DND-41 (cell line): Measurements from ENCODE around the gene TEKT5.

Experiments used
- ATAC-seq: fragments of 200-7000 bp; cut with Tn5 transposase; 3 replicates; pipeline ENCODE4 v1.9.1; 2021; ENCODE audit warnings: low read depth; ENCODE audit not compliant: insufficient read depth
- DNase-seq: peaks from one replicate; pipeline ENCODE4 v3.0.0-alpha.2; 2020
- H2AFZ ChIP-seq: 2 replicates; pipeline ENCODE4 v1.6.0; 2012; ENCODE audit warnings: low read depth, low read length
- H3K27ac ChIP-seq: 2 replicates; pipeline ENCODE4 v1.5.1; 2012; ENCODE audit warnings: low read length, inconsistent platforms
- H3K27me3 ChIP-seq: fragments of 200-600 bp; sonication (generic); 2 replicates; pipeline ENCODE4 v1.6.0; 2012; ENCODE audit warnings: low read length, mild to moderate bottlenecking, inconsistent platforms; ENCODE audit not compliant: insufficient read depth, poor library complexity
- H3K36me3 ChIP-seq: 2 replicates; pipeline ENCODE4 v1.5.1; 2012; ENCODE audit warnings: low read length, inconsistent platforms; ENCODE audit not compliant: insufficient read depth
- H3K4me1 ChIP-seq: 2 replicates; pipeline ENCODE4 v1.5.1; 2012; ENCODE audit warnings: mild to moderate bottlenecking, low read length; ENCODE audit not compliant: insufficient read depth
- H3K4me2 ChIP-seq: 2 replicates; pipeline ENCODE4 v1.6.0; 2012; ENCODE audit warnings: mild to moderate bottlenecking, moderate library complexity, low read length, inconsistent platforms; ENCODE audit not compliant: insufficient read depth
- H3K4me3 ChIP-seq, 2 experiments: fragments of 200-600 bp in 1 of 2; shearing (Covaris generic) in 1 of 2; 2 replicates each; pipeline ENCODE4 v1.5.1; 2012 to 2016; ENCODE audit warnings: inconsistent platforms in 2 of 2, low read length in 2 of 2, mild to moderate bottlenecking in 2 of 2, low read depth in 1 of 2, moderate library complexity in 1 of 2
- H3K79me2 ChIP-seq: 2 replicates; pipeline ENCODE4 v1.6.0; 2012; ENCODE audit warnings: low read length, inconsistent platforms; ENCODE audit not compliant: insufficient read depth
- H3K9ac ChIP-seq: 2 replicates; pipeline ENCODE4 v1.6.0; 2012; ENCODE audit warnings: low read depth, mild to moderate bottlenecking, inconsistent platforms, low read length, moderate library complexity
- H3K9me3 ChIP-seq: 2 replicates; pipeline ENCODE4 v1.5.1; 2012; ENCODE audit warnings: low read length, moderate library complexity, mild to moderate bottlenecking, inconsistent platforms; ENCODE audit not compliant: insufficient read depth, severe bottlenecking
- H4K20me1 ChIP-seq: 2 replicates; pipeline ENCODE4 v1.6.0; 2012; ENCODE audit warnings: low read length; ENCODE audit not compliant: insufficient read depth
- CTCF ChIP-seq: IDR thresholded peaks from 2 replicates; pipeline ENCODE4 v1.5.1; 2012; ENCODE audit warnings: borderline replicate concordance, low read length, moderate library complexity, mild to moderate bottlenecking; ENCODE audit not compliant: poor library complexity, severe bottlenecking; ENCODE audit errors: extremely low read depth
- EZH2 ChIP-seq: IDR thresholded peaks from 3 replicates; pipeline ENCODE4 v1.6.1; 2012; ENCODE audit warnings: borderline replicate concordance, low read depth, mild to moderate bottlenecking, moderate library complexity, low read length, inconsistent platforms; ENCODE audit not compliant: severe bottlenecking

Gene TEKT5

GRCh38 chr16:10608687-10609401 is 85.9 kb downstream of the TEKT5 start:
- Histone ChIP-seq H3K4me2 (no peak overlapping the region), H3K4me3 (no peak overlapping the region), H4K20me1 (0 out of 2 replicates have a peak, but pooled peaks cover 3% of the 10 kb centered on the region), H3K4me1 (no peaks in the 10 kb centered on the region), H3K36me3 (no peaks in the 10 kb centered on the region), H3K27ac (no peak overlapping the region), H3K9ac (no peak overlapping the region), H3K27me3 (peaks cover 2% of the 10 kb centered on the region), H3K9me3 (no peaks in the 10 kb centered on the region), H2AFZ (no peak overlapping the region), H3K79me2 (no peaks in the 10 kb centered on the region)
- ATAC-seq (no peak), DNase-seq (no peak)
- TF ChIP-seq EZH2 (no peak), CTCF (no peak)

- H3K9me3 ChIP-seq = no peaks in the 10 kb centered on the region
- H3K4me2 ChIP-seq = no peak overlapping the region
- no peak overlapping the region for H3K27ac ChIP-seq
- no peak for ATAC-seq
- H3K9ac ChIP-seq = no peak overlapping the region
- H3K36me3 ChIP-seq = no peaks in the 10 kb centered on the region
- H2AFZ ChIP-seq = no peak overlapping the region
- DNase-seq = no peak
- H3K4me3 ChIP-seq = no peak overlapping the region
- peaks cover 2% of the 10 kb centered on the region for H3K27me3 ChIP-seq
- TF ChIP-seq EZH2 = no peak
- no peak for TF ChIP-seq CTCF
- H3K4me1 ChIP-seq = no peaks in the 10 kb centered on the region
- no peaks in the 10 kb centered on the region for H3K79me2 ChIP-seq
- 0 out of 2 replicates have a peak, but pooled peaks cover 3% of the 10 kb centered on the region for H4K20me1 ChIP-seq
These were observed 87.6 kb downstream of the TEKT5 start for GRCh38 chr16:10607157-10607556.

GRCh38 chr16:10606607-10607006 is 88.1 kb downstream of the TEKT5 start:
- TF ChIP-seq EZH2 (no peak), CTCF (no peak)
- no peaks in the 10 kb centered on the region for H3K36me3 ChIP-seq
- DNase-seq = no peak
- no peak overlapping the region for H3K4me2 ChIP-seq
- no peak overlapping the region for H2AFZ ChIP-seq
- H3K4me3 ChIP-seq = no peak overlapping the region
- no peak for ATAC-seq
- H3K79me2 ChIP-seq = no peaks in the 10 kb centered on the region
- H4K20me1 ChIP-seq = 0 out of 2 replicates have a peak, but pooled peaks cover 3% of the 10 kb centered on the region
- no peak overlapping the region for H3K27ac ChIP-seq
- H3K4me1 ChIP-seq = no peaks in the 10 kb centered on the region
- H3K9me3 ChIP-seq = no peaks in the 10 kb centered on the region
- peaks cover 2% of the 10 kb centered on the region for H3K27me3 ChIP-seq
- H3K9ac ChIP-seq = no peak overlapping the region

GRCh38 chr16:10605636-10606035 is 89.1 kb downstream of the TEKT5 start:
- Histone ChIP-seq H3K27ac (no peak overlapping the region), H3K36me3 (no peaks in the 10 kb centered on the region), H3K27me3 (peaks cover 6% of the 10 kb centered on the region), H3K9ac (no peak overlapping the region), H3K79me2 (no peaks in the 10 kb centered on the region), H3K4me1 (no peaks in the 10 kb centered on the region), H2AFZ (no peak overlapping the region), H3K4me3 (no peak overlapping the region), H4K20me1 (0 out of 2 replicates have a peak, but pooled peaks cover 3% of the 10 kb centered on the region), H3K4me2 (no peak overlapping the region), H3K9me3 (no peaks in the 10 kb centered on the region)
- ATAC-seq (no peak), DNase-seq (no peak)
- TF ChIP-seq EZH2 = no peak
- TF ChIP-seq CTCF = no peak
